8988T (cell line): Measurements from ENCODE around the gene ADAM15.

Source experiments
- DNase-seq: peaks from one replicate; pipeline ENCODE4 v3.0.0; 2011

Gene ADAM15

DNA sequence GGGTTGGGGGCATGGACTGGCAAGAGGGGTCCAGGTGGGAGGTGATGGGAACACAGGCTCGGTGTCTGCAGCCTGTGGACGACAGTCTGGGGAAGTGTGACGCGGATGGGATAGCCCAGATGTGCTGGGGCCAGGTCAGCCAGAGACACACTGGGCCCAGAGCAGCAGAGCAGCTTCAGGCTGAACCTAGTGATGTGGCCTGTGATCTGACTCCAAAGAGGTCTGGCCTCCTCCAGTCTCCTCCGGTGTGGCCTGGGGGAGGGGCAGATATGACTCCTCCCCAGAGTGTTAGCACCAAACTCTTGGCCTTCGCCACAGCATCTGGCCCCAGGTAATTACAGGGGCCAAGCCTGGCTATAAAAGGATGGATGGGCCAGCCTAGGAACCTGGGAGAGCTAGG lies 41.0 kb downstream of the ADAM15 start:
- no peak for DNase-seq

DNA sequence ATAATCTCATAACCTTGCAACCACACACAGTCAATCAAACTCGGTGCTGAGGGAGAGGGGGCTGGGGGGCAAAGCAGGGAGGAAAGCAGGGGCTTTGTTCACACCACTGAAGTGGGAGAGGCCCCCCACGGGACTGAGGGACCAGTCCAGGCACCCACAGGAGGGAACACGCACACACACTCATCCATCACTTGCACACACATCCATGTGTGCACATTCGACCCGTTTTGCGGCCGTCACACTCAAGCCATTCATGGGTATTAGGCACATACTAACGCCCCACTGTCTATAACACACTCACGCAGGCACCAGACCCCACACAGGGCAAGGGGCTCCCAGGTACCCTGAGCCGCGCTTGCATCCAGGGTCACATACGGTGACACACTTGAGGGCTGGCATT lies 41.5 kb downstream of the ADAM15 start:
- DNase-seq: no peak

DNA sequence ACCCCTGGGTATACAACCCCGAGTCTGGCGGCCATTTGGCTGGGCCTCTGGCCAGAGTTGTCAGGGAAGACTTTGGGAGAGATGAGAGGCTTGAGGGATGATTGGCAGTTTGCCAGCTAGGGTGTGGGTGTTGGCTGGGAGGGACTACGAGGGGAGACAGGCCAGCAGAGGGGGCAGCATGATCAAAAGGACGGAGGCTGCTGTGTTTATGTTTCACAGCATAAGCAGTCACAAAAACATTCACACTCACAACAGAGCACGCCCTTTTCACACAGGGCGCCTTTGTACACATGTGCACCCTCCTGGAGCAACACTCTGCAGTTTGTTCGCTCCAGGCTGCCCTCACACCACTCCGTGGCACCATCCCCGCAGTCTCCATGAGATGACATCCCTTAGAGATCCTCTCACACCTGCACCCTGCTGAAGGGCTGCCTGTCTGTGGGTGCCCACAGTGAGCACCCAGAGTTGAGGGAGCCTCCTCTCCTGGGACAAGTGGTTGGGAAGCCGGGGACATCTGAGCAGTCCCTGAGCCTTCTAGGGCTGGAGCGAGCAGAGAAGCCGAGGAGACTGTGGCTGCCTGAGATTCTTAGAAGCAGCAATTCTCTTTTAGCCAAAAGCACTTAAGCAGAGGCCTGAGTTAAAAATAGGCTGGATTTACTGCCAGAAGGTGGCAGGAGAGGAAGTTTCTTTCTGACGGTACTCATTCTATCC lies 43.0 kb downstream of the ADAM15 start:
- no peak for DNase-seq

DNA sequence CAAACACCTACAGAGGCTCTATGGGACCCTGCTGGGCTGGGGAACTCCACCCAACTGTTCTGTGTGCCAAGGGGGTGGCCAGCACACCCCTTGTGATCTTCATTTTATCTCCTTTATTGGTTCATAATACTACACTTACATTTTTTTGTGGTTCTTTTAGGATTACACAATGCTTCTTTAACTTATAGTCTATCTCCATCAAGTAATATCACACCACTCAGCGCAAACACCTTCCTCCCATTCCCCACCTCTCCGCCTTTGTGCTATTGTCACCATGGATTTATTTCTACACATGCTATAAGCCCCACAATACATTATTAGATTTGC lies 43.5 kb downstream of the ADAM15 start:
- DNase-seq: no peak

DNA sequence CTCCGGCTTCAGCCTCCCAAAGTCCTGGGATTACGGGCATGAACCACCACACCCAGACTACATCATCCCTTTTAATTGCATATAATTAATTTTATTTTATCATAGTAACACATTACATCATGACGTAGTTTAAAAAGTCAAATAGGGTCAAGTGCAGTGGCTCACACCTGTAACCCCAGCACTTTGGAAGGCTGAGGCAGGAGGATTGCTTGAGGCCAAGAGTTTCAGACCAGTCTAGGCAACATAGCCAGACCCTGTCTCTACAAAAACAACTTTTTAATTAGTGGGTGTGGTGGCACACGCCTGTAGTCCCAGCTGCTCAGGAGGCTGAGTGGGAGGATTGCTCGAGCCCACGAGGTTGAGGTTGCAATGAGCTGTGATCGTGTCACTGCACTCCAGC lies 48.2 kb downstream of the ADAM15 start:
- DNase-seq: no peak

DNA sequence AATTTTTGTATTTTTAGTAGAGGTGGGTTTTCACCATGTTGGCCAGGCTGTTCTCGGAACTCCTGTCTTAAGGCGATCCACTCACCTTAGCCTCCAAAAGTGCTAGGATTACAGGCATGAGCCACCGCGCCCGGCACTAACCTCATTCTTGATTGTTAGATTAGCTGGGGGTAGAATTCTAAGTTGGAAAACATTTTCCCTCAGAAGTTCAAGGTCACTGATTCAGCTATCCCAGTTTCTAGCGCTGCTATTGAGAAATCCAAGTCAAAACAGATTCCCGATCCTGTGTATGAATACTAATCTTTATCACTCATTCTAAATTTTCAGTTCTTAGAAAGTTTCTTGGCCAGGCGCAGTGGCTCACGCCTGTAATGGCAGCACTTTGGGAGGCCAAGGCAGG lies 52.2 kb downstream of the ADAM15 start:
- DNase-seq: no peak

DNA sequence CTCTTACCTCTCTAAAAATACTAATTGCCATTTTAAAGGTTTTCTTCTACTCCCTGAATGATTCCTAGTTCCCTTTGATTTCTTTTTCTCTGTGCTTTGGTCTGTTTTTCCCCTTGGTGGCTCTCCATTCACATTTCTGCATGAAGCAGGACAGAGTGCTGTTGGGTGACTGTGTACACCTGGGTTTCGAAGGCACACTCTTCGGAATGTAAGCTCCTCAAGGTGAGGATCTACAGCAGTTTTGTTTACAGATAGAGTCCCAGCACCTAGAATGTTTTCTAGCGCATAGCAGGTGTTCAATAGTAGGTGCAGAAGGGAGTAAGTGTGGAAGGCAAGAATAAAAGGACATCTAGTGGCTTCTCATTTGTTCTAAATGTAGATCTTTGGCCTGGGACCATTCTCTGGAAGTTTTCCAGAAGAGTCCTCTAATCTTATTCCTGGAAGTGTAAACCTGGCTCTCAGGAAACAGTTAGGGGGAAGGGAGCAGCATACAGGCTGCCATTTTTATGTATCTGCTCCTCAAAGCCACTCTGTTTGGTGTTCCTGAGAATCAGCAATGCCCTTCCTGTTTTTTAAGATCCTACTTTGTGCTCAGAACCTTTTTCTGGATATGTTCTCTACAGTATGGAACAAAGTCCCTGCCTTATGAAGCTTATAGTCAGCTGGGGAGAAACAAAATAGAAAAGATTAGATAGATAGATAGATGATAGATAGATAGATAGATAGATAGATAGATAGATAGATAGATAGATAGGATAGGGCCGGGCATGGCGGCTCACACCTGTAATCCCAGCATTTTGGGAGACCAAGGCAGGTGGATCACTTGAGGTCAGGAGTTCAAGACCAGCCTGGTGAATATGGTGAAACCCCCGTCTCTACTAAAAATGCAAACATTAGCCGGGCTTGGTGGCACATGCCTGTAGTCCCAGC lies 53.8 kb downstream of the ADAM15 start:
- no peak for DNase-seq

DNA sequence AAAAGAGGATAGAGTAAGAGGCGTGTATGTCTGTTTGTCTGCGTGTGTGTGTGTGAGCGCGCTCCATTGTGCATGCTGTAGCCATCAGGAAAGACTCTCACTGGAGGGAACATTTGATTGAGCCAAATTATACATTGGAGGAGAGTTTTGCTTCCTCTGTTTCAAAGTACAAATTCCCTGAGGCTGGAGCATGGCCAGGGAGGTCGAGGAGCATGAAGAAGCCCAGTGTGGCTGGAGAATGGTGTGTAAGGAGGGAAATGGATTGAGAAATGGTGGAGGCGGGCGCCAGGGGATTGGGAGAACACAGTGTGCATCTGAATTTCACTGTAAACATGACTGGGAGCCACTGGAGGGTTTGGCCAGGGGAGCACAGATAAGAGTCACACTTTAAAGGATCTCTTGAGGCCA lies 54.5 kb downstream of the ADAM15 start:
- DNase-seq: no peak

DNA sequence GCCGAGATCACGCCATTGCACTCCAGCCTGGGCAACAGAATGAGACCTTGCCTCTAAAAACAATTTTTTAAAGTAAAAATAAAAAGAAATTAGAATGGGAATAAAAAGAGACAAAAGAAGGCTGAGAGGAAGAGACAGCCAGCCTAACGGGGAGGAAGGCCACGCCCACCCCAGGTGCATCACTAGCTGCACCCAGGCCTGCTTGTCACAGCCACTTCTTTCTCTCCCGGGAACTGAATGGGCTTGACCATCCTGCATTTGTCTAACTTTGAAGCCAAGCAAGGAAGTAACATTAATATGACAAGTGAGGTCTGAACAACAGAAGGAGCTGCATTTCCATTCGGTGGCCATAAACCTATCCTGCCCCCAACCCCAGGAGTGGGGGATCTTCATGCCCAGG lies 55.7 kb downstream of the ADAM15 start:
- no peak for DNase-seq

DNA sequence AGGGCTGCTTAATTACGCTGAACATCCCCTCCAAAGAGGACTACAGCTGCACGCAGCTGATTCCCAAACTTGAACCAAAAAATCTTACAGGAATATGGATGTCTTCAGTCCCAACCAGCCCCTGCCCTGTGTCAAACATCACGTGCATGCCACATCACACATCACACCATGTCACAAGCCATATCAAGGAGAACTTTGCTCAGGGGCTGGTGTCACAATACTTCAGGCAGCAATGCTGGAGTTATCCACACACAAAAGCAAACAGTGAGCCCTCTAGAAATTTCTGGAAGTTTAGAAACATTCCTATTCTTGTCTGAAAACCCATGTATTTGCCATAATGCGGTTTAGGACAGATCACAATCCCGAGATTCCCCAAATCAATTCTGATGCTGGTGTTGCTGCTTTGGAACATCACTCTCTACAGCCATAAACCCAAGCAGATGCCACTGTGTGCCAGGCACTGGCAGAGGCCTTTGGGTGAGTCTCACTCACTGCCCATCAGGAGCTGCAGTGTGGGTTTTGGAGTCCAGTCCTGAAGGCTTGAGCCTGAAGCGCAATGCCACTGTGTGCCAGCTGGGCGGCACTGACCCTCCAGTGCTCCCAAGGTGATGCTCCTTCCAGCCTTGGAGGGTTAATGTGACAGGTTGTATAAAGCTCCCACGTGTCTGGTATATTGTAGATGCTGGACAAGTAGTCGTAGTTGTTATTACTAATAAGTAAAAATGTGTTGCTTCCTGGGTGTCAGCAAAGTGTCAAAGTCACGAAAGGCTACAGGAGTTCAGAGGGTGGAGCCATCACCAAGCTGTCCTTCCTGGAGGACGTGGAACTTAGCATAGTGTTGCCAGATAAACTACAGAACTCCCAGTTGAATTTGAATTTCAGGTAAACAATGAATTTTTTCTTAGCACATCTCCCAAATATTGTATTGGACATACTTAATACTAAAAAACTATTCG lies 56.5 kb downstream of the ADAM15 start:
- DNase-seq: no peak

DNA sequence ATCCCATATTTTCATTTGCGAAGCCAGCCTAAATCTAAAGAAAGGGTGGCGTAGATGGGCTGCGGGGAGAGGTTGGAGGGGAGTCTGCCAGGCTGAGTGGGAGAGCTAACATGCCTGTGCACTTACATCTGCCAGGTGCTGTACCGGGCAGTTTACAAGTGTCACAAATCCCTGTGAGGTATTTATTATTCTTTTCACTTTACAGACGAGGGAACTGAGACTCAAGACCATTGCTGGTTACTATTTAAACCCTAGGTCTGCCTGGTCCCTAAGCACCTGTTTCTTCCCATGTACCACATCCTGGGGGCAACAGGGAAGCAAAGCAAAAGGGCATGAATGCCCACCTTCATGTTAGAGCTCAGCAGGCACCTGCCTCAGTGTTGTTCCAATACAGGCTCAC lies 57.2 kb downstream of the ADAM15 start:
- no peak for DNase-seq

DNA sequence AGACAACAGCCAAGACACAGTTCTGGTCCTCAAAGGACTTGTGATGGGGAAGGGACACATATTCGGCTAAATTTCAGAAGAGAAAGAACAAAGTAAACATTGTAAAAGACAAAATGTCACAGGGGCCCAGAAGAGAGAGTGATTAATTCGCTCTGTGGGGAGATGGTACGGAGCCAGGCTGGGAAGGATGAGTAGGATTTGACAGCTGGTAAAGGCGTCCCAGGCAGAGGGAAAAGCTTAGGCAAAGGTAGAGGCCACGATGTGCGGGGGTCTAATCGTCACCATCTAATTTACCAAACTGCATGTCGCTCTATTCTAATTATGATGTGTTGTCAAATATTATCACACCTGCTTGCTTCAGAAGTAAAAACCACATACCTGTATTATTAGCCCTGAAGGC lies 59.3 kb downstream of the ADAM15 start:
- DNase-seq: no peak

DNA sequence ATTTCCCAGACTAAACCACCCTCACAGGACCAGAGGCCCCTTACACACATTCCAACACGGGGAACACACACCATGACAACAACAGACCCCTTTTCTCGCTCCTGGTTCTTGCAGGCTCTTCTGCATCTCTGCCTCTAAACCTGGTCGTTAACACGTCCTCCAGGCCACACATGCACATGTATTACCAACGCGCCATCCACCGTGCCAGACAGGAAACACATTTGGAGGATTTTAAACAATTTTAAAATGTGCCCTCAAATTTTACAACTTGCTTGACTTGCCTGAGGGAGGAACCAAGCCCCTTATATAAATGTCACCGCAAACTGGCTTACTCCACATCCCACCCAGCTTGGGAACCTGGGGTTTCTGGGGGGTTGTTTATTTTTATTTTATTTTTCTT lies 59.7 kb downstream of the ADAM15 start:
- DNase-seq: no peak
